AG10803 (cell line): ENCODE results near the gene SLC9A9.
"Not testable (repeated sequence)": the region's sequence is repeated elsewhere in the genome, so short reads cannot be mapped to it uniquely, and the experiment has no call there.

Experiments
- DNase-seq: peaks from one replicate; pipeline ENCODE4 v3.0.0; 2010; ENCODE audit warnings: low read depth
- H3K4me3 ChIP-seq: 2 replicates; pipeline ENCODE4 v1.5.1; 2011; ENCODE audit warnings: mild to moderate bottlenecking, low read length, control low read depth
- TF ChIP-seq, protein P1 (sequence below): conservative IDR thresholded peaks from 2 replicates; pipeline ENCODE4 v1.5.1; 2011; ENCODE audit warnings: mild to moderate bottlenecking, low read length, control low read depth, inconsistent platforms

SLC9A9 gene

DNA sequence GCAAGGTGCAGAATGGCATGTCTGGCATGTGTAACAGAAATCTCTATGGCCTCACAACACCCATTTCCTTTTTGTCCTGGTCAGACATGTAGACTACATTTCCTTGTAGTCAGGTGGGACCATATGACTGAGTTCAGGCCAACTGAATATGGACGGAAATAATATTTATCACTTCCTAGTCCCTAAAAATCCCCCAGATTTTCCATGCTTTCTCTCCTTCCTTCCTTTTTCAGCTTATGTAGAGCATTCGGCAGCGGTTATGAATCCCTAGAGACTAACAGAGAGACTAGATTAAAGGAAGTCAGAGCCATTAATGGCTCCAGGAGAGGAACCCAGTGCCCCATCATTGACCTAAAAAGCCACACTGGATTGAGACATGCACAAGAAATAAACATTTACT is 35.8 kb downstream of the SLC9A9 start:
- TF ChIP-seq, protein P1, sequence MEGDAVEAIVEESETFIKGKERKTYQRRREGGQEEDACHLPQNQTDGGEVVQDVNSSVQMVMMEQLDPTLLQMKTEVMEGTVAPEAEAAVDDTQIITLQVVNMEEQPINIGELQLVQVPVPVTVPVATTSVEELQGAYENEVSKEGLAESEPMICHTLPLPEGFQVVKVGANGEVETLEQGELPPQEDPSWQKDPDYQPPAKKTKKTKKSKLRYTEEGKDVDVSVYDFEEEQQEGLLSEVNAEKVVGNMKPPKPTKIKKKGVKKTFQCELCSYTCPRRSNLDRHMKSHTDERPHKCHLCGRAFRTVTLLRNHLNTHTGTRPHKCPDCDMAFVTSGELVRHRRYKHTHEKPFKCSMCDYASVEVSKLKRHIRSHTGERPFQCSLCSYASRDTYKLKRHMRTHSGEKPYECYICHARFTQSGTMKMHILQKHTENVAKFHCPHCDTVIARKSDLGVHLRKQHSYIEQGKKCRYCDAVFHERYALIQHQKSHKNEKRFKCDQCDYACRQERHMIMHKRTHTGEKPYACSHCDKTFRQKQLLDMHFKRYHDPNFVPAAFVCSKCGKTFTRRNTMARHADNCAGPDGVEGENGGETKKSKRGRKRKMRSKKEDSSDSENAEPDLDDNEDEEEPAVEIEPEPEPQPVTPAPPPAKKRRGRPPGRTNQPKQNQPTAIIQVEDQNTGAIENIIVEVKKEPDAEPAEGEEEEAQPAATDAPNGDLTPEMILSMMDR: no peak
- no peak for DNase-seq
- no peak overlapping the region for H3K4me3 ChIP-seq

- TF ChIP-seq, protein P1: no peak
- H3K4me3 ChIP-seq: no peak overlapping the region
- peak; percentile 54 for DNase-seq
Observed at GRCh38 chr3:143811602-143812001, 36.7 kb downstream of the SLC9A9 start.

- H3K4me3 ChIP-seq: no peak overlapping the region
Observed at GRCh38 chr3:143810953-143811265, 37.4 kb downstream of the SLC9A9 start.

DNA sequence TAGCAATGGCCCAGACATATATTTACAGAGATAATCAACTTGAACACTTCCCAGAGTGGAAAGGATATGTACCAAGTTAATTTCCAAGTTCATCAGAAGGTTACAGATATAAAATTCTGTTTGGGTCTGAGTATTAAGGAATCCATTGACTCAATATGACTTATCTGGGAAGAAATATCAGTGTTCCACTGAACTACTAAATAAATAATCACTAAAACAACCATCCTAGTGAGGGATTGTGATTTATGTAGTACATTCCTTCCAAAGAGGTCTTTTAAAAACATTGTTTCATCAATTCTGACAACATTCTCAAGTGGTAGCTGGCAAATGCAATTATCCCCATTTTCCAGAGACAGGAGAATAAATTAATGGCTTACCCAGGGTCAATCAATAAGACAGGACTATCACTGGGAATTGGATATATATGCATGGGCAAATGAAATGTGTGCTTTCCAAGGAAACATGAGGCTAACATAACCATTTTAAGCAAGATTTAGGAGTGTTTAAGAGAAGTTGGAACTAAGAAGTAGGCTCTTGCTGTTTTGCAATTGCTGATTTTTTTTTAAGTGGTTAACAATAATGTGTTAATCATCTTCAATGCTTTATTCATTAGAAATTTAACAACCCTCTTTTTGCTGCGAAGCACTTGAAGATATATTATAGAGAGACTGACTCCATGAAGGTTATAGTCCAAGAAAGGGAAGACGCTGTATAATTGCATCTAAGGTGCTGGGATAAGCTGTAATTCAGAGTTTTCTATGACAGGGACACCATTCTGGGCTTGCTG is 37.9 kb downstream of the SLC9A9 start:
- TF ChIP-seq, protein P1: no peak
- DNase-seq: peak; percentile 27
- H3K4me3 ChIP-seq: no peak overlapping the region

More at GRCh38 chr3:143810953-143811265, 37.4 kb downstream of the SLC9A9 start:
- TF ChIP-seq, protein P1: no peak
- no peak for DNase-seq

- peak; percentile 81 for DNase-seq
- no peak overlapping the region for H3K4me3 ChIP-seq
- TF ChIP-seq, protein P1: no peak
Observed at GRCh38 chr3:143809121-143809621, 39.1 kb downstream of the SLC9A9 start.

GRCh38 chr3:143808030-143808429 is 40.2 kb downstream of the SLC9A9 start:
- no peak overlapping the region for H3K4me3 ChIP-seq
- TF ChIP-seq, protein P1: no peak
- DNase-seq: no peak

GRCh38 chr3:143806038-143806437 is 42.2 kb downstream of the SLC9A9 start:
- DNase-seq: no peak

DNA sequence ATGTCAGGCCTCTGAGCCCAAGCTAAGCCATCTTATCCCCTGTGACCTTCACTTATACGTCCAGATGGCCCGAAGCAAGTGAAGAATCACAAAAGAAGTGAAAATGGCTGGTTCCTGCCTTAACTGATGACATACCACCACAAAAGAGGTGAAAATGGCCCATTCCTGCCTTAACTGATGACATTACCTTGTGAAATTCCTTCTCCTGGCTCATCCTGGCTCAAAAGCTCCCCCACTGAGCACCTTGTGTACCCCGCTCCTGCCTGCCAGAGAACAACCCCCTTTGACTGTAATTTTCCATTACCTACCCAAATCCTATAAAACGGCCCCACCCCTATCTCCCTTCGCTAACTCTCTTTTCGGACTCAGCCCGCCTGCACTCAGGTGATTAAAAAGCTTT is 42.8 kb downstream of the SLC9A9 start:
- H3K4me3 ChIP-seq, DNase-seq: not testable (repeated sequence)

More at GRCh38 chr3:143806038-143806437, 42.2 kb downstream of the SLC9A9 start:
- no peak overlapping the region for H3K4me3 ChIP-seq
- TF ChIP-seq, protein P1: no peak

DNA sequence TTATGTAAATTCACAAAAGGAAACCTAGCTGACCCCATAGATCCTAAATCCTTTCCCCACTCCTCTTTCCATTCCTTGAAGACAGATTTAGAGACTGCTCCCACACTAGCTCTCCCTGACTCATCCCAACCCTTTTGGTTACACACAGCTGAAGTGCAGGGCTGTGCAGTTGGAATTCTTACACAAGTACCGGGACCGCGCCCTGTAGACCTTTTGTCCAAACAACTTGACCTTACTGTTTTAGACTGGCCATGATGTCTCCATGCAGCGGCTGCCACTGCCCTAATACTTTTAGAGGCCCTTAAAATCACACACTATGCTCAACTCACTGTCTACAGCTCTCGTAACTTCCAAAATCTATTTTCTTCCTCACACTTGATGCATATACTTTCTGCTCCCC is 47.2 kb downstream of the SLC9A9 start:
- not testable (repeated sequence) for DNase-seq, H3K4me3 ChIP-seq

GRCh38 chr3:143798151-143798550 is 50.1 kb downstream of the SLC9A9 start:
- DNase-seq, H3K4me3 ChIP-seq: not testable (repeated sequence)
